HG02623 (cell line): ENCODE measurements around the gene GPR148.
"Not testable (repeated sequence)": the region's sequence is repeated elsewhere in the genome, so short reads cannot be mapped to it uniquely, and the experiment has no call there.

Source experiments
- ATAC-seq: cut with Tn5 transposase; IDR thresholded peaks from one replicate; pipeline ENCODE4 v1.9.1; 2021; ENCODE audit warnings: moderate library complexity; ENCODE audit not compliant: unreplicated experiment

The GPR148 gene

DNA sequence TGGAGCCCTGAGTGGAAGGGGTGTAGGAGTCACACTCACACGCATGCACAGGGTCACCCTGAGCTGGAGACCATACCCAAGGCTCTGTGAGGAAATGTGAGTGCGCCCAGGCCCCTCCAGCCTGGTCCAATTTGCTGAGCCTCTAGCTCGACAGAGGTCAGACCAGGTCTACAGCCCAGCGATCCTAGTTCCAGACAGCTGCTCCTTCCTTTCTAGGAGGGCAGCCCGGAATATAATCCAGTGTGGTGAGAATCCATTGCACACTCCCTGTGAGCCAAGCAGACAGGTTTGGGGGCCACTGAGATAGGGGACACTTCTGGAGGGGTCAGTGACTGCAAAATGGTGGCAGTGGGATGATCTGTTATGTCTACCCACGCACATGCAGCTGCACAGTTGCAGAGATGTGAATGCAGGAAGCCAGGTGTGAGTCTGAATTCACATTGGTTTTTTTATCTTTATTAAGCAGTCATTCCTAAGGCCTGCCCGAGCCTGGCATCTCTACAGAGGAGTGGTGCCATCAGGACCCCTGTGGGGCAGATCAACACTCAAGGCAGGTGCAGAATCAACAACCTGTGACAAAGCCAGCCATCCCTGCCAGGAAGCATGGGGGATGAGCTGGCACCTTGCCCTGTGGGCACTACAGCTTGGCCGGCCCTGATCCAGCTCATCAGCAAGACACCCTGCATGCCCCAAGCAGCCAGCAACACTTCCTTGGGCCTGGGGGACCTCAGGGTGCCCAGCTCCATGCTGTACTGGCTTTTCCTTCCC, at the start of gene GPR148:
GPR148 (plus strand) TSS at position 522 of the 768 bp plus-strand sequence; CDS start at position 604, 82 bp downstream.
- ATAC-seq = no peak

GRCh38 chr2:130692041-130692770, 36.7 kb upstream of the GPR148 start:
- not testable (repeated sequence) for ATAC-seq

GRCh38 chr2:130693474-130693873, 35.4 kb upstream of the GPR148 start:
- ATAC-seq = not testable (repeated sequence)

GRCh38 chr2:130703250-130703649, 25.6 kb upstream of the GPR148 start:
- not testable (repeated sequence) for ATAC-seq

DNA sequence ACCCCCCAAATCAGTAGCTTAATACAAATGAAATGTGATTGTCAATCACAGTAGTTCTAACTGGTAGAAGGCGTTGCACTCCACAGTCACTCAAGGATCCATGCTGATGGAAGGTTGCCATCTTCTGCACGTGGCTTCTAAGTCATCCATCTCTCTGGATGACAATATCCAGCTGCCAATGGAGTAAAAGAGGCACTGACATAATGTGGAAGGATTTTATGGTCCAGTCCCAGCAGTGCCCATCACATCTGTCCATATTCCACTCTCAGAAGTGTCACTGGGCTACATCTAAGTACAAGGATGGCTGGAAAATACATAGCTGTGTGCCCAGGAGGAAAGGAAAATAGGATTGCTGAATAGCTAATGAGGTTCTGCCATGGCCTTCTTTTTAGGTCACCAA, 14.1 kb upstream of the GPR148 start:
- ATAC-seq = not testable (repeated sequence)

- no peak for ATAC-seq
Observed at GRCh38 chr2:130720036-130720435, 8.8 kb upstream of the GPR148 start.

DNA sequence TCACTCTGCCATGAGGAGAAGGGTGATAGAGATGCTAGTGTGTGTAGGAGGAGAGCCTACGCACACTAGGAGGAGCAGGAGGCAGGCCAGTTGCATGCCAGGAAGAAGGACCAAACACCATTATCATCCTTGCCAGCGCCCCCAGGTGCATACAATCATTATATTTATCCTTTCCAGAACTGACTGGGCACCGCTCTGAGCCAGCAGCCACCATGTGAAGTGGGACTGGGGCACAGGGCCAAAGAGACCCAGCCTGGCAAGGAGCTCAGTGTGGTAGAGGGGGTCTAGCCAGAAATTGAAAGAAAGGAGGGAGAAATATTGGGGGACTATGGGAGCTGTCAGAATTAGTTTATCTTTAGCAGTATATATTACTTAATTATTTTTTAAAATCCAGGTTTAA, 8.3 kb upstream of the GPR148 start:
- no peak for ATAC-seq

GRCh38 chr2:130724455-130724854, 4.4 kb upstream of the GPR148 start:
- no peak for ATAC-seq

GRCh38 chr2:130726614-130727180, 2.2 kb upstream of the GPR148 start:
- ATAC-seq = no peak

DNA sequence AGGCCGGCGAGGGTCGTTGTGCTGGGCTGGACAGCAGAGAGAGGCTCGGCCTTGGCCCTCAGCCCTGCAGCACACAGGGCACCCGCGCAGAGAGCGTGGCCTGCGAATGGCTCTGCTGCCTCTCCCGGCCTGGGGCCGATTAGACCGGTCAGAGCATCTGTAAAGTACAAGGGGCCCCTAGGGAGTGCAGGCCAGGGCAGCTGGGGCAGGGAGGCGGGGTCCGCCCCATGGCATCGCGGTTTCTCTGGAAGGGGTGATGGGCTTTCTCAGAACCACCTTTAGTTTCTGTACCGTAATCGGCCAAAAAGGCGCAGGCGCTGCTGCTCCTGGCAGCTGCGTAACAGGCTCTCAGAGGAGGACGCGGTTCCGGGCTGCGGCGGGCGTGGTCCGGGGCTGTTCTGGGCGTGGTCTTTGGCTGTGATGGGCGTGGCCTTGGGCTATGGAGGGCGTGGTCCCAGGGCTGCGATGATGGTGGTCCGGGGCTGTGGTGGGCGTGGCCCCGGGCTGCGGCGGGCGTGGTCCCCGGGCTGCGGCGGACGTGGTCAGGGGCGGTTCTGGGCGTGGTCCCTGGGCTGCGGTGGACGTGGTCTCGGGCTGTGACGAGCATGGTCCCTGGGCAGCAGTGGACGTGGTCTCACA, 1.5 kb upstream of the GPR148 start:
- ATAC-seq = peak; percentile 93

DNA sequence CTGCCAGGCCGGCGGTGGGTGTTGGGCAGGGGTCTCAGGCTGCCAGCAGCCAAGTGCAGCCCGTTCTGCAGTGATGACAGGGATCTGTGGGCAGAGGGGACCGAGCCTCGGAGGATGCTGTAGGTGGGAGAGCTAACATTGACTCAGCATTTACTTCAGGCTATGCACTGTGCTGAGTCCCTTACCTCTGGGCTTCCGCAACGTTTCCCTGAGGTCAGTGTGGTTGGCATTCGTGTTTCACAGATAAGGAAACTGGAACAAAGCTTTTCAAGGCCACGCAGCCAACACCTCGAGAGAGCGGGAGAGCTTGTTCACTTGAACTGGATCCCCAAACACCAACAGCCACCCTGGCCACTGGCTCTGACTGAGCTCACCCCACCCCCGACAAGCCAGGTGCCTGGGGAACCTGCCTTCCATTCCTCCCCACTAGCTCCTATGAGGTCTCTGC, 839 bp upstream of the GPR148 start:
- ATAC-seq = no peak

- no peak for ATAC-seq
Observed at GRCh38 chr2:130729322-130730299, 741 bp downstream of the GPR148 start.

DNA sequence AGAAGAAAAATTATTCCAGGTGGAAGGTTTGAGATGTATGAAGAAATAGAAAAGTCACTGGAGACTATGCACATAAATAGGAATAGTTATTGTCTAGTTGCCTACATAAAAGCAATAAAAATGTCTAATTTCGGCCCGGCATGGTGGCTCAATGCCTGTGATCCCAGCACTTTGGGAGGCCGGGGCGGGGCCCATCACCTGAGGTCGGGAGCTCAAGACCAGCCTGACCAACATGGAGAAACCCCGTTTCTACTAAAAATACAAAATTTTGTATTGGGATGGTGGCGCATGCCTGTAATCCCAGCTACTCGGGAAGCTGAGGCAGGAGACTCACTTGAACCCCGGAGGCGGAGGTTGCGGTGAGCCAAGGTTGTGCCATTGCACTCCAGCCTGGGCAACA, 3.4 kb downstream of the GPR148 start:
- not testable (repeated sequence) for ATAC-seq

GRCh38 chr2:130735200-130735599, 6.3 kb downstream of the GPR148 start:
- no peak for ATAC-seq

- ATAC-seq = no peak
Observed at GRCh38 chr2:130736487-130736886, 7.6 kb downstream of the GPR148 start.

GRCh38 chr2:130737592-130737991, 8.7 kb downstream of the GPR148 start:
- no peak for ATAC-seq

DNA sequence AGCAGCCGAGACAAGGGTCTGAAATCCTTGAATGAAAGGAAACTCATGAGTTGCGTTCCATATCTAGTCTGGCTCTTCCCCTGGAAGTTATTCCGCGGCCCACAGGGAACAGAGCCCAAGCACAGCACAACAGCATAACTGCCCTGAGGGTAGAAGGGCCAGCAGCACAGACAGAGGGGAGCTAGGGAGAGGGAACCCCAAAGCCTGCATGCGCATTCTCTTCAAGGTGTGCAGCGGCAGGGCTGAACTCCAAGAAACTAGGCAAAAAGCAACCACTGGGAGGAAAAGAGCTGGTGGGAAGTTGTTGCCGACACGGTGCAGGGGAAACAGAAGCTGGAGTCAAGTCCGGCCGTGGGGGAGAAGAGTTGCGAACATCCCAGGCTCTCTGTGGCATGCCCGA, 11.8 kb downstream of the GPR148 start:
- no peak for ATAC-seq

DNA sequence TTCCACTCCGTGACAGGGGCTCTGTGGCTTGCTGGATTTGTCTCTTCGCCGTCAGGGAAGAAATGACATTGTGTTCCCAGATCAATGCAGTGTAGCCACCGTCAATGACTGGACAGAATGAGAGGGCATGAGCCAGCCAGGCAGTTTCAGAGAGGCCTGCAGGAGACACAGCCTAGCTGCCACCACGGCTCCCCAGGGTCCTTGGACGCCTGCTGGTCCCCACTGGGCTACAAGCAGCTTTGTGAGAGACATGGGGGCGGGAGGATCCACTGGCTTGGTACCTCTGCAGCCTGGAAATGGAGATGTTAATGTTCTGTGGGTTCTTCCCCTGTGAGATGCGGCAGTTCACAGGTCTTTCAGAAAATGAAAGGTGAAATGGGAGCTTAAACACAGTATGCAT, 14.4 kb downstream of the GPR148 start:
- ATAC-seq = no peak

- no peak for ATAC-seq
Observed at GRCh38 chr2:130744287-130745117, 15.6 kb downstream of the GPR148 start.
